Osteoblast (primary cell): ENCODE measurements around the gene SPSB3. TPM values are rescaled to one million over a fixed set of nuclear protein-coding genes. Genes with fewer than 3 reads are reported as not detected.

ENCODE experiments used
- DNase-seq: peaks from one replicate; pipeline ENCODE4 v3.0.0; 2011; ENCODE audit warnings: low spot score, mixed read lengths; ENCODE audit not compliant: insufficient read length; ENCODE audit errors: missing footprints
- H2AFZ ChIP-seq: 2 replicates; pipeline ENCODE4 v1.6.0; 2011; ENCODE audit warnings: mild to moderate bottlenecking, low read length
- H3K27ac ChIP-seq: 2 replicates; pipeline ENCODE4 v1.5.1; 2011; ENCODE audit warnings: mild to moderate bottlenecking, low read depth, low read length, moderate library complexity
- H3K27me3 ChIP-seq: 2 replicates; pipeline ENCODE4 v1.6.0; 2012; ENCODE audit warnings: mild to moderate bottlenecking, control low read depth, inconsistent platforms, low read length, moderate library complexity; ENCODE audit not compliant: insufficient read depth
- H3K36me3 ChIP-seq: 2 replicates; pipeline ENCODE4 v1.5.1; 2011; ENCODE audit warnings: mild to moderate bottlenecking, low read length, control low read depth, moderate library complexity; ENCODE audit not compliant: insufficient read depth
- H3K4me1 ChIP-seq: 2 replicates; pipeline ENCODE4 v1.5.1; 2011; ENCODE audit warnings: mild to moderate bottlenecking, low read length, control low read depth, moderate library complexity; ENCODE audit not compliant: insufficient read depth
- H3K4me2 ChIP-seq: 2 replicates; pipeline ENCODE4 v1.6.0; 2011; ENCODE audit warnings: mild to moderate bottlenecking, low read length; ENCODE audit not compliant: insufficient read depth
- H3K4me3 ChIP-seq: fragments of 200-600 bp; sonication (generic); 3 replicates; pipeline ENCODE4 v1.5.1; 2012; ENCODE audit warnings: mild to moderate bottlenecking, low read length, inconsistent platforms; ENCODE audit not compliant: insufficient read depth
- H3K79me2 ChIP-seq: 2 replicates; pipeline ENCODE4 v1.6.0; 2012; ENCODE audit warnings: mild to moderate bottlenecking, low read length, control low read depth, inconsistent platforms; ENCODE audit not compliant: insufficient read depth
- H3K9me3 ChIP-seq: 2 replicates; pipeline ENCODE4 v1.5.1; 2011; ENCODE audit warnings: low read depth, low read length, control low read depth
- H4K20me1 ChIP-seq: 2 replicates; pipeline ENCODE4 v1.6.0; 2012; ENCODE audit warnings: mild to moderate bottlenecking, low read length, control low read depth; ENCODE audit not compliant: insufficient read depth
- CTCF ChIP-seq: IDR thresholded peaks from 2 replicates; pipeline ENCODE4 v1.5.1; 2011; ENCODE audit warnings: mild to moderate bottlenecking, low read depth, low read length, moderate library complexity; ENCODE audit errors: extremely low read depth
- total RNA-seq: library from RNA; depleted of rRNA; stranded (reverse); fragments of >200 nt; gene quantifications from 2 replicates; pipeline ENCODE4 v1.2.3, GENCODE V29; 2012

The SPSB3 gene
- total RNA-seq, 1 donor: 42.3 TPM

GRCh38 chr16:1773703-1774447 lies 8.5 kb downstream of the SPSB3 start:
- peak overlapping the region; percentile 47 for H2AFZ ChIP-seq
- H3K4me1 ChIP-seq: peaks cover 27% of the 10 kb centered on the region
- H3K27me3 ChIP-seq: no peaks in the 10 kb centered on the region
- no peaks in the 10 kb centered on the region for H3K9me3 ChIP-seq
- peak overlapping the region; percentile 65 for H3K27ac ChIP-seq
- DNase-seq: peak; percentile 97
- no peak for TF ChIP-seq CTCF
- H3K36me3 ChIP-seq: peaks cover 25% of the 10 kb centered on the region
- H4K20me1 ChIP-seq: peaks cover 36% of the 10 kb centered on the region
- H3K79me2 ChIP-seq: peaks cover 43% of the 10 kb centered on the region
- peak overlapping the region; percentile 88 for H3K4me3 ChIP-seq
- H3K4me2 ChIP-seq: peak overlapping the region; percentile 97

GRCh38 chr16:1772908-1773702 lies 9.3 kb downstream of the SPSB3 start, which contains the start of gene MRPS34:
Gene MRPS34 (minus strand): TSS chr16:1773134. CDS start chr16:1773119, 15 bp downstream.
- Histone ChIP-seq H3K36me3 (peaks cover 30% of the 10 kb centered on the region), H2AFZ (peak within 1 kb of the TSS; percentile 47), H3K27me3 (no peaks in the 10 kb centered on the region), H3K79me2 (peaks cover 43% of the 10 kb centered on the region), H4K20me1 (peaks cover 36% of the 10 kb centered on the region), H3K27ac (peak within 1 kb of the TSS; percentile 65), H3K4me2 (peak within 1 kb of the TSS; percentile 97), H3K4me3 (peak within 1 kb of the TSS; percentile 88), H3K9me3 (no peaks in the 10 kb centered on the region), H3K4me1 (peaks cover 27% of the 10 kb centered on the region)
- TF ChIP-seq CTCF: peak; percentile 57
- DNase-seq: peak; percentile 99

- Histone ChIP-seq H3K4me1 (peaks cover 27% of the 10 kb centered on the region), H4K20me1 (peaks cover 36% of the 10 kb centered on the region), H2AFZ (peak within 1 kb of the TSS; percentile 47), H3K27ac (peak within 1 kb of the TSS; percentile 65), H3K36me3 (peaks cover 27% of the 10 kb centered on the region), H3K27me3 (no peaks in the 10 kb centered on the region), H3K4me2 (peak within 1 kb of the TSS; percentile 97), H3K79me2 (peaks cover 43% of the 10 kb centered on the region), H3K9me3 (no peaks in the 10 kb centered on the region), H3K4me3 (peak within 1 kb of the TSS; percentile 88)
- no peak for DNase-seq
- no peak for TF ChIP-seq CTCF
Measured at GRCh38 chr16:1772362-1772907, 9.9 kb downstream of the SPSB3 start, which contains the start of gene EME2. Gene EME2 (plus strand): TSS chr16:1772810. CDS start chr16:1773228, 418 bp downstream.
